Activated CD8-positive, alpha-beta memory T cell treated with anti-CD3 and anti-CD28 coated beads for 24 hours (primary cell): ENCODE results near the gene EVPL.
A peak's percentile ranks its signal among the peaks of the same experiment; 100 is the strongest.

Experiments used
- DNase-seq: peaks from one replicate; pipeline ENCODE4 v3.0.0-alpha.2; 2020

Gene EVPL

DNA sequence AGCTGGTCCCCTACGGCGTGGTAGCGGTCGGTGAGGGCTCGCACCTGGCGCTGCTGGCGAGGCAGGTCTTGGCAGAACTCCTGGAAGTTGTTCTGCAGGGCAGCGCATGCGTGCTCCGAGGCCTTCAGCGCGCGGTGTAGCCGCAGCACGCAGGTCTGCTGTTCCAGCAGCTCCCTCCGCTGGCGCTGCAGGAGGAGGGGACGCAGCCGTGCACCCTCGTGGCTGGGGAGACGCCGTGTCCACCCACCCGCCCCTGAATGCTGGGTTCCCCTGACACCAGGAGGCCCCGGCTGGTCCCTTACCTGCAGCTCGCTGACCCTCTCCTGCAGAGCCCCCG, 12.2 kb downstream of the EVPL start:
- no peak for DNase-seq

DNA sequence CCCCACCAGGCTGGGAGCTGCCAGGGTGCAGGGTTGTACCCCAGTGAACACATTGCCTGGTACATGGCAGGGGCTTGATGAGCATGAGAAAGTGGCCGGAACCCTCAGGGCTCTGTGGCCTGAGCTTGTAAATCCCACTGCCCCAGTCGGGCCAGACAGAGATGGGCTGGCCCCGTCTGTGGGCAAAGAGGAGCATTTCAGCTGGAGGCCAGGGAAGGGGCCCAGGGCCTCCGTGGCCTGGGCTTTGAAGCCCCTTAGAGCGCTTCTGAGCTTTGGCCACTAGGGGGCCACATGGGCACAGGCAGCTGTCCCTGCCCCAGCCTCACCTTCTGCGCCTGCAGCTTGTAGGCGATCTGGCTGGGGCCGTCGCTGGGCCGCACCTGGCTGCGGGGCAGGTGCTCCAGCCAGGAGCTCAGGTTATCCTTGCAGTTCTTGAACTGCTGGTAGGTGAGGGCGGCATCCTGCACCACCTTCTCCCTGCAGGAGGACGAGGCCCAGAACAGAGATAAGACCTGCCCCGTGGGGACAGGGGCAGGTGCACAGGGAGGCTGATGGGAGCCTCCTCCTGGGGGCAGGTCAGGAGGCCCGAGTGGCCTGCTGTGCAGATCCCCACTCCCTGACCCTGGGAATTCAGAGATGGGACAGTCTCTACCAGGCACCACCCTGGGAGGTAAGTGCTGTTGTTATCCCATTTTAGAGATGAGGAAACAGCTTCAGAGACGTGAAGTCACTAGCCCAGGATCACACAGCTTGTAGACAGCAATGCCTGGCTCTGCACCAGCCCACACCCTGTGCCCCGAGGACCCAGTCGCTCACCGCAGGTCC, 12.8 kb downstream of the EVPL start:
- DNase-seq: peak; percentile 89

DNA sequence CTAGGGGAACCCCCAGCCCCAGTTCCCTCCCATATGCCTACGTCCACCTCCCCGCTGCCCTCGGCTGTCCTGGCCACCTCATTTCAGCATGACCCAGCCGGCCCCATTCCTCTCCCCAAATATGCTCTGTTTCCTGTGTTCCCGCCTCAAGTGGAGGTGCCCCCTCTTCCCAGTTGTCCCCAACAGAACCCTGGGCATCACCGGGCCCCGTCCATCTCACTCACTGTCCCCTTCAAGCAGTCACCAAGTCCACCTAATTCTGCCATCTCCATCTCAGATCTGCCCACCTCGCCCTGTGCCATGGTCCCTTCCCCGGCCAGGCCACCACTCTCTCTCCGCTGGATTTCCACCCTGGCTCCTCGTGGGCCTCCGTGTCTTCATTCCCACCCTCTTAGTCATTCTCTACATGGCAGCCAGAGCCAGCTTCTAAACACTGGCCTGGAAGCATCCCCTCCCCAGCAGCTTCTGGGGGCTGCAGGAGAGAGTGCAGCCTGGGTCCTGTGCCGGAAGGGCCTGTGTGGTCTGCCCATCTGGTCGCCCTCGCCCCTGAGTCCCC, 13.7 kb downstream of the EVPL start:
- DNase-seq: no peak

DNA sequence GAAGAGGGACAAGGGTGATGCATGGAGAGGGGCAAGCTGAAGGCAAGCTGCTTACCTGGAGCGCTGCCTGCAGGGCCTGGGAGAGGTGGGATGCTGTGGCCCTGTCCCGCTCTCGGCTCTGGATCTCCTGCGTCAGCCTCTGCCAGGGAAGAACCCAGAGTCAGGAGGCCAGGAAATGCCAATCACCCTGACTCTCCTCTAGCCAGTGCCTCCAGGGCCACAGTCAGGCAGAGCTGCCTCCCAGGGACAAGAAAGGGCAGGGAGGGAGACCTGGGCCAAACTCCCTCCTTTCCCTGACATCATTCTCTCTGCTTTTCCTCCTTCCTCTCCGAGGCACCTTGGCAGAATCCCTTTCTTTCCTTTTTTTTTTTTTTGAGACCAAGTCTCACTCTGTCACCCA, 15.2 kb downstream of the EVPL start:
- DNase-seq: no peak

DNA sequence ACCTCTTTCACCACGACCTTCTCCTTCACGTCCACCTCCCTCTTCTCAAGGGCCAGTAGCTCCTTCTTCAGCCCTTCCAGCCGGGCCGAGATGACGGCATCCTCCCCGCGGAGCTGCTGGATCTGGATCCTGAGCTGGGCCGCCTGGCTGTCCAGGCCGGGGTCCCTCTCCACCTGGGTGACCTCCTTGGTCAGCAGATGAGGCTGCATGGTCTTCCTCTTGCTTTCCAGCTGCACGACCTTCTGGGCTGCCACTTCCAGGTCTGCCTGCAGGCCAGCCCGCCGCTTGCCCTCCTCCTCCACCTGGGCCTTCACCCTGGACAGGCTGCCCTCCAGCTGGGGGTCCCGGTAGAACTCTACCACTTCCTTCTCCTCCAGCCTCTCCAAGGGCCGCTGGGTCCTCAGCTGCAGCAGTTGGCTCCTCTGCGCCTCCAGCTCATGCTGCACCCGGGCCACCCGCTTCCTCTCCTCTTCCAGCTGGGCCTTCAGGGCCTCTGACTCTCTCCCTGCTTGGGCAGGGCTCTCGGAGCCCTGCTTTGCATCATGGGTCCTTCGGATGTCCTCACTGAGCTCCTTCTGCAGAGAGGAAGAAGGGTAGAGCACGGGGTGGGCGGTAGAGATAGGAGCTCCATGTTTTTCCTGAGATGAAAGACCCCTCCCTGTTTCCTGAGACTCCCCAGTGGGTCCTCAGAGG, 17.0 kb downstream of the EVPL start:
- no peak for DNase-seq

DNA sequence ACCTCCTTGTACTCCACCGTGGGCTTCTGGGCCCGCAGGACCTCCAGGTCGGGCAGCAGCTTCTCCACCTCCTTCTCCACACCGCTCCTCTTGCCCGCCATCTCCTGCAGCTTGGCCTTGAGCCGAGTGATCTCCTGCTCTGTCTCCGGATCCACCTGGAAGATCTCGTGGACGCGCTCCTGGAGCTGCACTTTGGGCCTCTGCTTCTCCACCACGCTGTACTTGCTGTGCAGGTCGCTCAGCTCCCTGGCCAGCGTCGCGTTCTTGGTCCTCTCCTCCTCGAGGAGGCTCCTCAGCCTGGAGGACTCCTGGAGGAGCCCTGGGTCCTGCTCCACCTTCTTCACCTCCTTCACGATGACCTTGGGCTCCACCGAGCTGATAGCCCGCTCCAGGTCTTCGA, 17.7 kb downstream of the EVPL start:
- DNase-seq: no peak

DNA sequence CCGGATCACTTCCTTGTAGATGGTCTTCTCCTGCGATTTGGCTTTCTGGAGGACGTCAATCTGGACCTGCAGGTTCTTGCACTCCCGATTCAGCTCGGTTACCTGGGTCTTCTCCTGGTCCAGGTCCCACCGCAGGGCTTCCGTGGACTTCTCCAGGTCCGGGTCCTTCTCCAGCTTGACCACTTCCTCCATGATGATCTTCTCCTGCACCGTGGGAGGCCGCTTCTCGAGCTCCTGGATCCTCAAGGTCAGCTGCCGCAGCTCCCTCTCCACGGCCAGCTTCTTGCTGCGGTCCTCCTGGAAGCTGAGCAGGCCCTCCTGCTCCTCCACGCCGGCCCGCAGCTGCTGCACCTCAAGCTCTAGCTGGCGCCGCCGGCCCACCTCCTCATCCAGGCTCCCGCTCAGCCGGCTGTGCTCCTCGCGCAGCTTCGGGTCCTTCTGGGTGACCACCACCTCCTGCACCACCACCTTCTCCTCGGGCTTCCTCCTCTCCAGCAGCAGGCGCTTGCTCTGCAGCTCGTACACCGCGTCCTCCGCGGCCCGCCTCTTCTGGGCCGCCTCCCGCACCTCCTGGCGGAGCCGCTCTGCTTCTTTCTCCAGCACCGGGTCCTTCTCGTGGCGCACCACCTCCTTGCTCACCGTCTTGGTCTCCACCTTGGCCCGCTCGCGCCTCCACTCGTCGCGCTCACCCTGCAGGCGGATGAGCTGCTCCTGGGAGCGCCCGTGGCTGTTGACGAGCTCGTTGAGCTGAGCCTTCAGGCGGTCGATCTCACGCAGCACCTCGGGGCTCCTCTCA, 18.3 kb downstream of the EVPL start:
- DNase-seq: no peak

DNA sequence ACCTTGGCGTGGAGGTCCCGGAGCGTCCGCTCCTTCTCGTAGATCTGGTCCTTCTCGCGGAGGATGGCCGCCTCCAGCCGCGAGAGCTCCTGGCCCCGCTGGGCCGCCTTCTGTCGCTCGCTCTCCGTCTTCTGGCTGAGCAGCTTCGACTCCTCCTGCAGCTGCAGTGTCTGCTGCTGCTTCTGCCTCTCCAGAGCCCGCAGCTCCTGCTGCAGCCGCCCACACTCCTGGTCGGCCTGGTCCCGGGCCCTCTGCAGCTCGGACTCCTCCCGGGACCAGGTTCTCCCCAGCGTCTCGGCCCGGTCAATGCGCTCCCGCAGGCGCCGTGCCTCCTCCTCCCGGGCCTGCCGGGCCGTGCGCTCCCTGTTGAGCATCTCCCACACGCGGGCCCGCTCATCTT, 18.9 kb downstream of the EVPL start:
- DNase-seq: no peak

DNA sequence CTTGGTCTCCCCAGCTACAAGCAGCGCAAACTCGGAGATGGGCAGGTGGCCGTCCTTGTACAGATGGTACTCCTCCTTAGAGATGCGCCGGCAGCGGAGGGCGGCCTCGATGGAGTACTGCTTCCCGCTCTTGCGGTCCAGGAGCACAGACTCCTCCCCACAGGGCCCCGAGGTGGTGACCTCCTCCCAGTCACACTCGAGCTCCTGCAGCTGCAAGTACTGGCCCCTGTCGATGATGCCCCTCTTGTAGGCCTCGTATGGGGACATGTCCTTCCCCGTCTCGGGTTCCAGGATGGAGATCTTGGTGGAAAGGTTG, 19.3 kb downstream of the EVPL start:
- DNase-seq: no peak

DNA sequence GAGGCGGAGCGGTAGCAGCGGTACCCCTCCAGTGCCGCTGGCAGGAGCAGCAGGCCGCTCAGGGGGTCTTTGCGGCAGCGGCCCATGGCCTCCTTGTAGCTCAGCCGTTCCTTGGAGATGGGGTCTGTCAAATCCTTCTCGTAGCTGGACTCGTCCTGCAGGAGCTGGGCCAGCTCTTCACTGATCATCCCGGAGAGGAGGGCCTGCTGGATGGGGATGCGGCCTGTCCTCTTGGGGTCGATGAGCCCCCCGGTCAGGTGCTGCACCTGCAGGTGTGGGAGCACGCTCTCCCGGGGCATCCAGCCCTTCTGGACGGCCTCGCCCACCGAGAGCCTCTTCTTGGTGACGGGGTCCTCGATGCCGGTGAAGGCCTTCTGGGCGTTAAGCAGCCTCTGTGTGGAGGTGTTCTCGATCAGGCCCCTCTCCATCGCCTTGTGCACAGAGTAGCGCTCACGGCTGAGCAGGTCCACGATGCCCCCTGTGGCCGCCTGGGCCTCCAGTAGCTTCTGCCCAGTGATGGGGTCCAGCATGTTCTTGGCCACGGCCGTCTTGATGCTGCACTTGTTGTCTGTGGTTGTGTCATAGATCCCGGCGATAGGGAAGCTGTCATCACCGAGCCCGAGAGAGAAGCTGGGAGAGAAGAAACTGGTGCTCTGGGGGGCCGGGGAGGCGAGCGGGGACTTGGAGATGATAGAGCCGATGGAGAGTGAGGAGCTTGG, 19.8 kb downstream of the EVPL start:
- no peak for DNase-seq

DNA sequence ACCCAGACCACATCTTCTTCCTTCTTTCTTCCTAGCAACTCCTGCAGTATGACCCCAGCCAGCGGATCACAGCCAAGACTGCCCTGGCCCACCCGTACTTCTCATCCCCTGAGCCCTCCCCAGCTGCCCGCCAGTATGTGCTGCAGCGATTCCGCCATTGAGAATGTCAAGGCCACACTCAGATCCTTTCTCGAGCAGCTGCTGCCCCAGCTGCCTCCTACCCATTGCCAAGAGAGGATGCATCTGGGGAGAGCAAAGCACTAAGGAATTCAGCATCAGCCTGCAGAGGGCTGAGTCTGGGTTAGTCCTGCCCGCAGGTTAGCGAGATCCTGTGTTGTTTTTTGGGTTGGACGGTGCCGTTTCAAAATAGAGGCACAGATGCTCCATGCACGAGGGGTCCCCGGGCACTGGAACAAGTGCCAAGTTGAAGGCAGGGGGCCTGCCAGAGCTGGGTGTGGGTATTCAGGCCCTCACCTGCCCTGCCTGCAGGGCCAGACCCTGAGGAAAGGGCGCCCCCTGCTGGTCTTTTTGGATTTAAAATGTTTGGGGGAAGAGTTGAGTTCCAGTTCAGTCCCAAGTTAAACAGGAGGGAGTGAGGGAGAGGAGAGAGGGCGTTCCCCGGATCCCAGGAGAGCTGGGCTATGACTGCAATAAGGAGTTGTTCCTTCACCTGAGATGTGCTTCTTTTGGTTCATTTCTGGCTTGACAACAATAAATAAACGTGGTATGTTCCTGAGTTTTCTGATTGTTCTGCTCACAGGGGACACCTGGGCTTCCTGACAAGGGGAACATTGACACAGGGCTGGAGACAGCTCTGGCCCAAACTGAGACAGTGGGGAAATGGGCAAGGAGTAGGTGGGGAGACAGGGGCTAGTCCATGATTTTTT, 21.6 kb downstream of the EVPL start:
- peak; percentile 94 for DNase-seq

DNA sequence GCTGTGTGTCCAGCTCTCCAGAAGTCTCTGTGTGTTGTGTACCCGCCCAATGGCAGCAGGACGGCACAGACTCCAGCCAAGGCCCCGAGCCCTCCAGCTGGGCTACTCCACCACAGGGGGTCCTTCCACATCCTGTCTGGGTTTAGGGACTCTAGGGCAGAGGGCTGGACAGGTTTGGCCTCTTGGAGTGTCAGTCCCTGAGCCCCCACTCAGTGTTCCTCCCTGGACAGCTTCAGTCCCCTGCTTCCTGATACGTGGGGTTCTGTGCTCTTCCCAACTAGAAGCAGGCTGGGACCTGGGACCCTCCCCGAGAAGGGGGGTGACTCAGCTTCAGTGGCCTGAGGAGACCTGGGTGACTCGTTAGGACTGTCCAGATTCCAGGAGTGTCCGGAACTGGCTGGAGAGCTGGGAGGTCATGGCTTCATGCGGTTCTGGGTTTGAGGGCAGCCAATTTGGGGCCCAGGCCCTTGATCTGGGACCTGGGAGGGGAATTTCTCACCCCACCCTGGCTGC, 22.3 kb downstream of the EVPL start:
- DNase-seq: no peak

DNA sequence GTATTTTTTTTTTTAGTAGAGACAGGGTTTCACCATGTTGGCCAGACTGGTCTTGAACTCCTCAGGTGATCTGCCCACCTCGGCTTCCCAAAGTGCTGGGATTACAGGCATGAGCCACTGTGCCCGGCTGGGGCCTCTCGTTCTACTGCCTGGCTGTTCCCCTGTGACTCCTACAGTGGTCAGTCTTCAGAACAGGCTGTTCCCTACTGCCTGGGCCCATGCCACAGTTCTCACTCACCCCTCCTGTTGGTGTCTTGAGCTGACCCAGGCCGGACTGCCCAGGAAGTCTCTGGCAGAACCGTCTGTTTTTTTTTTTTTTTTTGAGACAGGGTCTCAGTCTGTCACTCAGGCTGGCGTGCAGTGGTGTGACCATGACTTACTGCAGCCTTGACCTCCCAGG, 23.2 kb downstream of the EVPL start:
- no peak for DNase-seq

DNA sequence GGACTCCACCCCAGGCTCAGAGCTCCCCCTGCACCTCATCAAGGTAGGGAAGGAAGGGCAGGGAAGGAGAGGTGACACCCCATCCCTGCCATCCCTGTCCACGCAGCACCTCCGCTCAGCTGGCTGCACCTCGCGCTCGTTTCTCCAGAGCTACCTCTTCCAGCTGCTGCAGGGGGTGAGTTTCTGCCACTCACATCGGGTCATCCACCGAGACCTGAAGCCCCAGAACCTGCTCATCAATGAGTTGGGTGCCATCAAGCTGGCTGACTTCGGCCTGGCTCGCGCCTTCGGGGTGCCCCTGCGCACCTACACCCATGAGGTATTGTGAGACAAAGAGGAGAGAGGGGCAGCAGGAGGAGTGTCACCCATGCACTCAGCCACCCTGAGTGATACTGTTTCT, 25.0 kb downstream of the EVPL start:
- no peak for DNase-seq

DNA sequence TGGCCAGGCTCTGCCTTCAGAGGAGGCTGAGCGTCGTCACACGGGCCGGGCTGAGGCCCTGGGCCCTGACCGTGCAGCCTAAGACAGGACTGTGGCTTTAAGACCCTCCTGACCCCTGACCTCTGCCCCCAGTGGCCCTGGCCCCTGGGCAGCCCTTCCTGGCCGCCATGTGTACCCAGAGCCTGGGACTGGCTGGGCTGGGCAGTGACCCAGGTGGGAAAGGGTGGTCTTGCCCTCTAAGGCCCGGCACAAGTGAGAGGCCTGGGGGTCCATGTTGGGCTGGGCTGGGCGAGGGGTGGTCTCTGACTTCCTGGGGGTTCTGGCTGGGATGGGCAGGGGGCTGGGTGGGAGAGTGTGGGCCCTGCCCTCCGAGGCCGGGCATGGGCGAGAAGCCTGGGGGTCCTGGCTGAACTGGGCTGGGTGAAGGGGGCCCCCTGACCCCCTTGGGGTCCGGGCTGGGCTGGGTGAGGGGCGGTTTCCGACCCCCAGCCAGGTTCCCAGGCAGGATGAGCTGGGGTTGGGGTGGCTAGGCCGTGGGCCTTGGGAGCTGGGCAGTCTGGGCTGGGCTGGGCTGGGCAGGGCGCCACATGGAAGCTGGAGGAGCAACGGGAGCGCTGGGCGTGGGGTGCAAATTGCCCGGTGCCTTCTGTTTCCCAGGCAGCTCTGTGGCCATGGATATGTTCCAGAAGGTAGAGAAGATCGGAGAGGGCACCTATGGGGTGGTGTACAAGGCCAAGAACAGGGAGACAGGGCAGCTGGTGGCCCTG, 26.2 kb downstream of the EVPL start, which contains the start of gene CDK3:
Gene CDK3, plus strand, starts transcription at position 101 of the 767 bp plus-strand sequence. Its CDS starts 571 bp downstream, at position 672.
- no peak for DNase-seq

DNA sequence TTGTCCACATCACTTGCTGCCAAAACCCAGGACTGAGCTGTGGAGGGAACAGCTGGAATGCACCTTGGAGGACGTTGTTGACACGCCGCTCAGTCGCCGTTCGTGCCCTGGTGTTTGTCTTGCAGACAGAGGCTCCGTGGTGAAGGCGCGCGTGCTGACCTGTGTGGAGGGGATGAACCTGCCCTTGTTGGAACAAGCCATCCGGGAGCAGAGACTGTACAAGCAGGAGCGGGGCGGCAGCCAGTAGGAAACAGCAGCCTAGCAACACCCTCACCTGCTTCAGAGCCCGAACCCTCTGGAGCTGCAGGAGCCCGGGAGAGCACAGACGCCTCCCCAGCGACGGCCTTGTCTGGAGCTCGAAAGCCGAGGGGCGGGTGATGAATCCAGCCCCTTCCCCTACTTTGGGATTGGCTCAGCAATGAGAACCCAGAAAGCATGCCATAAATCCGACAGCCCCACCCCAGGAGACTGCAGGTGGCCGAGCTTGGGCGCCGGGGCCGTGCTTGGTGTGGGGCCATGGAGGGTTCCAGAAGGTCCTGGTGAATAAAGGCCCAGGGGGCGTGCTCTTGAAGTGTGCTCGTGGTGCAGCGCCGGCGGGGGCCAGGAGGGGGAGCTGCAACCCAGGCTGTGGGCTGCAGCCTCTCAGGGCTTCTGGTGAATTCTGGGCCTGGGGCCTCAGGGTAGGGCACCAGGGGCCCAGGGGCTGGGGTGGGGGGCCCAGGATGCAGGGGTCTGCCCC, 26.9 kb downstream of the EVPL start:
- DNase-seq: peak; percentile 84

DNA sequence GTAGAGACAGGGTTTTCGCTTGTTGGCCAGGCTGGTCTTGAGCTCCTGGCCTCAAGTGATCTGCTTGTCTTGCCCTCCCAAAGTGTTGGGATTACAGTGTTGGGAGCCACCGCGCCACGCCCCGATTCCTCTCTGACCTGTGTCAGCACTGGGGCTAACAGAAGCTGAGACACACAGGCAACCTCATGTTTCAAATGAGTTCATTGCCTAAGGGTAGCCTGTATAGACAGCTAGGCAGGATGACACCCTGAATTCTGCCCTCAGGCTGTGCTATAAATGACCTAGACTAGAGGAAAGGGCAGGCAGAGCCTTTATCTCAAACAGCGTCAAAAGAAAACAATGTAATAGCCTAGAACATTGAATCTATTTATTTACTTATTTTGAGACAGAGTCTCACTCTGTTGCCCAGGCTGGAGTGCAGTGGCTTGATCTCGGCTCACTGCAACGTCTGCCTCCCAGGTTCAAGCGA, 28.7 kb downstream of the EVPL start:
- no peak for DNase-seq

DNA sequence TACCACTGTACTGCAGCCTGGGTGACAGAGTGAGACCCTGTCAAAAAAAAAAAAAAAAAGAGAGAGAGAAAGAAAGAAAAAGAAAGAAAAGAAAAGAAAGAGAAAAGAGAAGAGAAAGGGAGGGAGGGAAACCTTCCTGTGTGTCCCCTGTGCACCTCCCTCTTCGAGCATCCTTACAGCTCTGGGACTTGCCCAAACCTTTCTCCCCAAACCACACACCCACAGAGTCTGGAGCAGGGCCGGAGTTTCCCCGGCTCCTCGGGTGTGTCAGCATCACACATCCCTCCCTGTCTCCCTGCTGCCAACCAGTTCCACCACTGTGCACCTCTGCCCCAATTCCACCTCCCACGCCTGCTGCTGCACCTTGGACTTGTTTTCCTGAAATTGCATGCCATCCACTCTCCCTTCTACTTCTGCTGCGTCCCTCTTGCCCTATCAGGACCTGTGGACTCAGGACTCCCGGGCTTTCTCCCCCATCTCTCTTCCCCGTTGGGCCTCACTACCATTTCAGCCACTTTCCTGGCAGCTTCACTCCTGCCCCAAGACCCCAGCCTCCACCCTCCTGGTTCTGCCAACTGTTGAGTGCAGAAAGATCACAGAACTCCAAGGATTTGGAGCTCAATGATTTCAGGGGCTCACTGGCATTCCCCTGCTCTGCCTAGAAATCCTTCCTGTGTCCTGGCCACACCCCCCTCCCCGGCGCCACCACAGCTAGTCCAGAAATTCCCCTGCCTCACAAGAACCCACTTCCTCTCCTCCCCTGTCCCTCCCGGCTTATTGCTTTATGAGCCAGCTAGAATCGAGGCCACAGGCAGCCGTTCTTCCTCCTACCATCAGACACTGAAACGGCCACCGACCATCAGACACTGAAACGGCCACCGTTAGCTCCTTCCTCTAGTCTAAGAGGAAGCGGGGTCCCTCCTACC, 30.2 kb downstream of the EVPL start:
- no peak for DNase-seq
